Loucy (cell line): ENCODE results near the gene CD4.

Source experiments
- H2AFZ ChIP-seq: fragments of 200-600 bp; sonication (generic); 2 replicates; pipeline ENCODE4 v1.6.0; 2016; ENCODE audit warnings: antibody characterized with exemption, mild to moderate bottlenecking, low read length, moderate library complexity
- H3F3A ChIP-seq: fragments of 200-600 bp; 2 replicates; pipeline ENCODE4 v1.6.0; 2016; ENCODE audit warnings: antibody characterized with exemption, low read depth, mild to moderate bottlenecking
- H3K27me3 ChIP-seq: fragments of 200-600 bp; sonication (generic); 2 replicates; pipeline ENCODE4 v1.6.1; 2014; ENCODE audit warnings: low read length, mild to moderate bottlenecking; ENCODE audit not compliant: insufficient read depth, poor library complexity, severe bottlenecking
- H3K36me3 ChIP-seq: fragments of 200-600 bp; sonication (generic); 2 replicates; pipeline ENCODE4 v1.6.1; 2016; ENCODE audit warnings: low read length; ENCODE audit not compliant: insufficient read depth
- H3K4me1 ChIP-seq: fragments of 200-600 bp; sonication (generic); 2 replicates; pipeline ENCODE4 v1.5.1; 2014; ENCODE audit warnings: low read length, mild to moderate bottlenecking; ENCODE audit not compliant: insufficient read depth, poor library complexity, severe bottlenecking
- H3K4me2 ChIP-seq: fragments of 200-600 bp; sonication (generic); 2 replicates; pipeline ENCODE4 v1.6.0; 2014; ENCODE audit warnings: antibody characterized with exemption, low read length, low read depth, mild to moderate bottlenecking; ENCODE audit not compliant: poor library complexity, severe bottlenecking
- H3K4me3 ChIP-seq: fragments of 200-600 bp; sonication (generic); 2 replicates; pipeline ENCODE4 v1.5.1; 2014; ENCODE audit warnings: low read length, mild to moderate bottlenecking, mixed read lengths; ENCODE audit not compliant: poor library complexity, severe bottlenecking
- H3K79me2 ChIP-seq: fragments of 200-600 bp; sonication (generic); 2 replicates; pipeline ENCODE4 v1.6.1; 2014; ENCODE audit warnings: low read length; ENCODE audit not compliant: insufficient read depth
- H3K9ac ChIP-seq: fragments of 200-600 bp; sonication (generic); 2 replicates; pipeline ENCODE4 v1.6.0; 2014; ENCODE audit warnings: mild to moderate bottlenecking, low read depth, low read length, moderate library complexity; ENCODE audit not compliant: poor library complexity, severe bottlenecking
- H3K9me2 ChIP-seq: fragments of 200-600 bp; sonication (generic); replicated peaks from 2 replicates; pipeline ENCODE4 v1.6.1; 2016; ENCODE audit warnings: low read depth, low read length, mixed read lengths
- H3K9me3 ChIP-seq: fragments of 200-600 bp; sonication (generic); 2 replicates; pipeline ENCODE4 v1.6.1; 2014; ENCODE audit warnings: mild to moderate bottlenecking, antibody characterized with exemption, low read length, low read depth; ENCODE audit not compliant: insufficient read depth
- H4K20me1 ChIP-seq: fragments of 200-600 bp; sonication (generic); 2 replicates; pipeline ENCODE4 v1.6.0; 2014; ENCODE audit warnings: antibody characterized with exemption, low read length, mild to moderate bottlenecking; ENCODE audit not compliant: insufficient read depth, poor library complexity, severe bottlenecking
- CTCF ChIP-seq: fragments of 200-600 bp; sonication (generic); conservative IDR thresholded peaks from 2 replicates; pipeline ENCODE4 v1.5.1; 2014; ENCODE audit warnings: mild to moderate bottlenecking, antibody characterized with exemption, low read length
- EZH2phosphoT487 ChIP-seq: fragments of 200-600 bp; IDR thresholded peaks from 2 replicates; pipeline ENCODE4 v1.6.1; 2018; ENCODE audit warnings: antibody characterized with exemption, mild to moderate bottlenecking, moderate library complexity, borderline replicate concordance

CD4 gene

DNA sequence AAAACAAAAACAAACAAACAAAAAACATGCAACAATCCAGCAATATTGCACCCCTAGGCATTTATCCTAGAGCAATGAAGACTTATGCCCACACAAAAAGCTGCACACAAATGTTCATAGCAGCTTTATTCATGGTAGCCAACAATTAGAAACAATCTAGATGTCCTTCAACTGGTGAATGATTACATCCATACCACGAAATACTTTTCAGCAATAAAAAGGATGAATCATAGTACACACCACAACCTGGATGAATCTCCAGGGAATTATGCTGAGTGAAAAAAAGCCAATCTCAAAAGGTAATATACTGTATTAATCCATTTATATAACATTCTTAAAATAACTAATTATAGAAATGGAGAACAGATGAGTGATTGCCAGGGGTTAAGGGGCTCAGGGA is 17.8 kb downstream of the CD4 start:
- Histone ChIP-seq H3K4me2 (no peak overlapping the region), H3K9me2 (no peaks in the 10 kb centered on the region), H3F3A (no peaks in the 10 kb centered on the region), H3K79me2 (no peaks in the 10 kb centered on the region), H3K36me3 (no peaks in the 10 kb centered on the region), H2AFZ (no peak overlapping the region), H3K27me3 (no peaks in the 10 kb centered on the region), H3K9ac (no peak overlapping the region), H3K9me3 (no peaks in the 10 kb centered on the region), H4K20me1 (no peaks in the 10 kb centered on the region), H3K4me3 (no peak overlapping the region), H3K4me1 (no peaks in the 10 kb centered on the region)
- TF ChIP-seq EZH2phosphoT487 (no peak), CTCF (no peak)

DNA sequence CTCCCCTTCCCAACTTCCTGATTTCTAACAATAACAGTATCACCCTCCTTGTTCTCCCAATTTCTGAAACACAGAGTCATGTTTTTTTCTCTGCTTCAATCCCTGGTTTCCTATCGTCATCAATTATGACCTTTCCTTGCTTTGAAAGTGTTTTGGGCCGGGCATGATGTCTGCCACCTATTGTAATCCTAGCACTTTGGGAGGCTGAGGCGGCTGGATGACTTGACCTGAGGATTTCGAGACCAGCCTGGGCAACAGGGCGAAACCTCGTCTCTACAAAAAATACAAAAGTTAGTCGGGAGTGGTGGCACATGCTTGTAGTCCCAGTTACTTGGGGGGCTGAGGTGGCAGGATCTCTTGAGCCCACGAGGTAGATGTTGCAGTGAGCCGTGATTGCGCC is 19.7 kb downstream of the CD4 start:
- H3F3A ChIP-seq, result no peaks in the 10 kb centered on the region
- H3K9me3 ChIP-seq, result no peaks in the 10 kb centered on the region
- no peak overlapping the region for H3K9ac ChIP-seq
- TF ChIP-seq EZH2phosphoT487, result no peak
- no peak for TF ChIP-seq CTCF
- no peak overlapping the region for H2AFZ ChIP-seq
- no peaks in the 10 kb centered on the region for H4K20me1 ChIP-seq
- no peak overlapping the region for H3K4me2 ChIP-seq
- H3K4me1 ChIP-seq, result no peaks in the 10 kb centered on the region
- H3K4me3 ChIP-seq, result no peak overlapping the region
- no peaks in the 10 kb centered on the region for H3K9me2 ChIP-seq
- no peaks in the 10 kb centered on the region for H3K36me3 ChIP-seq
- H3K27me3 ChIP-seq, result no peaks in the 10 kb centered on the region
- no peaks in the 10 kb centered on the region for H3K79me2 ChIP-seq

GRCh38 chr12:6810758-6811157 is 21.4 kb downstream of the CD4 start:
- TF ChIP-seq CTCF (no peak), EZH2phosphoT487 (no peak)
- no peaks in the 10 kb centered on the region for H3K9me3 ChIP-seq
- H3K4me3 ChIP-seq, result no peak overlapping the region
- no peak overlapping the region for H2AFZ ChIP-seq
- no peak overlapping the region for H3K4me2 ChIP-seq
- no peaks in the 10 kb centered on the region for H3K27me3 ChIP-seq
- H3K79me2 ChIP-seq, result no peaks in the 10 kb centered on the region
- H4K20me1 ChIP-seq, result no peaks in the 10 kb centered on the region
- H3K9ac ChIP-seq, result no peak overlapping the region
- no peaks in the 10 kb centered on the region for H3K9me2 ChIP-seq
- H3F3A ChIP-seq, result no peaks in the 10 kb centered on the region
- H3K4me1 ChIP-seq, result no peaks in the 10 kb centered on the region
- no peaks in the 10 kb centered on the region for H3K36me3 ChIP-seq
